Keratinocyte (primary cell): ENCODE data around the gene CDH13.

ENCODE experiments used
- CTCF ChIP-seq, 3 experiments: IDR thresholded peaks in 1 of 3; conservative IDR thresholded peaks in 1 of 3; optimal IDR thresholded peaks in 1 of 3; 2 replicates in 2 of 3; 3 replicates in 1 of 3; pipeline versions ENCODE3 to v1.5.1; 2011; ENCODE audit warnings: low read length in 3 of 3, mild to moderate bottlenecking in 3 of 3, moderate library complexity in 2 of 3, control low read depth in 1 of 3, inconsistent platforms in 1 of 3; ENCODE audit not compliant: insufficient read depth in 2 of 3; ENCODE audit errors: extremely low read depth in 1 of 3
- EZH2 ChIP-seq: IDR thresholded peaks from one replicate; pipeline ENCODE4 v1.6.1; 2012; ENCODE audit warnings: inconsistent platforms, mild to moderate bottlenecking, low read length, moderate library complexity

GRCh38 chr16:82772215-82772614 is 145.4 kb downstream of the CDH13 start:
- TF ChIP-seq CTCF (optimal IDR thresholded peaks at IDR 0.05 in 1 of 3, IDR thresholded peaks at IDR 0.05 in 1 of 3, conservative IDR thresholded peaks at IDR 0.05 in 1 of 3; ENCODE audit: extremely low read depth in 1 of 3, insufficient read depth in 2 of 3, low read length in 3 of 3), result no peak
- TF ChIP-seq EZH2, result no peak
